ENCODE measurements around the gene RANBP3L. TPM values are rescaled to one million over a fixed set of nuclear protein-coding genes. Genes with fewer than 3 reads are reported as not detected.

RANBP3L gene
- total RNA-seq, 1 donor from 2014 or later = 4.3 TPM

- Mint-ChIP-seq H3K27ac (ENCODE audit: unreplicated experiment) (no peak overlapping the region), H3K4me1 (ENCODE audit: unreplicated experiment) (peaks cover 10% of the 10 kb centered on the region), H3K36me3 (ENCODE audit: unreplicated experiment) (peaks cover 2% of the 10 kb centered on the region), H3K9me3 (ENCODE audit: unreplicated experiment) (no peaks in the 10 kb centered on the region), H3K4me3 (ENCODE audit: unreplicated experiment) (no peak overlapping the region), H3K27me3 (ENCODE audit: unreplicated experiment) (peaks cover 33% of the 10 kb centered on the region)
- no peak for TF ChIP-seq CTCF (IDR thresholded peaks at IDR 0.05)
- no peak for DNase-seq (ENCODE audit: extremely low spot score, unreplicated experiment)
These were observed 29.5 kb downstream of the RANBP3L start for GRCh38 chr5:36272136-36272690.

DNA sequence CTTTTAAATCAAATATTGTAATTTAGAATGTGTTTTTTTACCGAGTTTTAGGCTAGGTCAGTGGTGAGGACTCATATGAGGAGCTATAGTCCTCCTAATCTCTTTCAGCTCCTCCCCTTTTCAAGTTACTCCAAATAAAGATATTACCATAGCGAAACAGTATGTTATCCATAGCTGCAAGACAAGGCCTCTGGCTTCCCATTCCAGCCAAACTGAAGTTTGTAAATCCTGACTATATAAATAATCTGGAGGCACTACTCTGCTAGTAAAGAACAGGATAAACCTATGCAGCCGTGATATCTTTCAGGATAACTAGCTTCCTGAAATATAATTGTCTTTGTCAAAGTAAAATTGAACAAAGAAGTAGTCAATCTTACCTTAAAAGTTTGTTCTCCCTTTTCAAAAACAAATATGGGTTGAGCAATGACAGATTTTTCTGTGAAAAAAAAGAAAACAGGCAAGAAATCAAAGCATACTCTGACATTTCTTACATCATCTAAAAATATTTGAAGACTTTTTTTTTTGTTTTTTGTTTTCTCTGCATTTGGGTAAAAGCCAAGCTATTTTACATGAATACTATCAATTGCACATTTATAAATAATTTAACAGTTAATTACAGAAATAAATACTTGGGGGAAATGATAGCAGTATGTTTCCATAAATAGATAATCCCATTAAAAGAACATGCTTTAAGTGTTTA lies 30.7 kb downstream of the RANBP3L start:
- Mint-ChIP-seq H3K27me3 (ENCODE audit: unreplicated experiment) (peaks cover 37% of the 10 kb centered on the region), H3K36me3 (ENCODE audit: unreplicated experiment) (peaks cover 2% of the 10 kb centered on the region), H3K4me3 (ENCODE audit: unreplicated experiment) (no peak overlapping the region), H3K9me3 (ENCODE audit: unreplicated experiment) (no peaks in the 10 kb centered on the region), H3K27ac (ENCODE audit: unreplicated experiment) (no peak overlapping the region), H3K4me1 (ENCODE audit: unreplicated experiment) (peaks cover 2% of the 10 kb centered on the region)
- no peak for DNase-seq (ENCODE audit: extremely low spot score, unreplicated experiment)
- TF ChIP-seq CTCF (IDR thresholded peaks at IDR 0.05) = no peak

DNA sequence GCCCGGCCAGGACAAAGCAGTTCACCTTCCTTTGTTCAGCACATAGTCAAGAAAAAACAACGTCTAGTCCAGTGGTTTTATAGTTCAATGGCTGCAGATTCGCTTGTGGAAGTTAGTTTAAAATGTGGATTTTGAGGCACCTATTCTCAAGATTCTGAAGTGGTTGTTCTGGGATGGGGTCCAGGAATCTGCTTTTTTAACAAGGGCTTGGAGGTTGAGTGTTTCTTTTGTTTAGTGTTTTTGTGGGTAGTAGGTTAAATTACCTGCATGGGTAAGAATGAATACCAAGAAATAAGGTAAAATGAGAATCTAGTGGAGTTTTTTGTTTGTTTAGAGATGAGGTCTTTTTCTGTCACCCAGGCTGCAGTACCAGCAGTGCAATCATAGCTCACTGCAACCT lies 31.5 kb downstream of the RANBP3L start:
- H3K4me1 Mint-ChIP-seq (ENCODE audit: unreplicated experiment) = peaks cover 4% of the 10 kb centered on the region
- H3K27me3 Mint-ChIP-seq (ENCODE audit: unreplicated experiment) = peaks cover 37% of the 10 kb centered on the region
- H3K36me3 Mint-ChIP-seq (ENCODE audit: unreplicated experiment) = peaks cover 2% of the 10 kb centered on the region
- H3K27ac Mint-ChIP-seq (ENCODE audit: unreplicated experiment) = no peak overlapping the region
- DNase-seq (ENCODE audit: extremely low spot score, unreplicated experiment) = no peak
- H3K4me3 Mint-ChIP-seq (ENCODE audit: unreplicated experiment) = no peak overlapping the region
- no peak for TF ChIP-seq CTCF (IDR thresholded peaks at IDR 0.05)
- no peaks in the 10 kb centered on the region for H3K9me3 Mint-ChIP-seq (ENCODE audit: unreplicated experiment)

- no peak overlapping the region for H3K4me3 Mint-ChIP-seq (ENCODE audit: unreplicated experiment)
- peaks cover 2% of the 10 kb centered on the region for H3K36me3 Mint-ChIP-seq (ENCODE audit: unreplicated experiment)
- H3K9me3 Mint-ChIP-seq (ENCODE audit: unreplicated experiment) = no peaks in the 10 kb centered on the region
- peaks cover 4% of the 10 kb centered on the region for H3K4me1 Mint-ChIP-seq (ENCODE audit: unreplicated experiment)
- H3K27ac Mint-ChIP-seq (ENCODE audit: unreplicated experiment) = no peak overlapping the region
- TF ChIP-seq CTCF (IDR thresholded peaks at IDR 0.05) = no peak
- no peak for DNase-seq (ENCODE audit: extremely low spot score, unreplicated experiment)
- H3K27me3 Mint-ChIP-seq (ENCODE audit: unreplicated experiment) = peaks cover 36% of the 10 kb centered on the region
These were observed 32.2 kb downstream of the RANBP3L start for GRCh38 chr5:36269478-36269877.

- no peak for TF ChIP-seq CTCF (IDR thresholded peaks at IDR 0.05)
- H3K36me3 Mint-ChIP-seq (ENCODE audit: unreplicated experiment) = peaks cover 2% of the 10 kb centered on the region
- peaks cover 2% of the 10 kb centered on the region for H3K4me1 Mint-ChIP-seq (ENCODE audit: unreplicated experiment)
- H3K4me3 Mint-ChIP-seq (ENCODE audit: unreplicated experiment) = no peak overlapping the region
- DNase-seq (ENCODE audit: extremely low spot score, unreplicated experiment) = no peak
- H3K27ac Mint-ChIP-seq (ENCODE audit: unreplicated experiment) = no peak overlapping the region
- no peaks in the 10 kb centered on the region for H3K9me3 Mint-ChIP-seq (ENCODE audit: unreplicated experiment)
- peaks cover 23% of the 10 kb centered on the region for H3K27me3 Mint-ChIP-seq (ENCODE audit: unreplicated experiment)
These were observed 33.8 kb downstream of the RANBP3L start for GRCh38 chr5:36267905-36268304.
